Dermis microvascular lymphatic vessel endothelial cell (primary cell): ENCODE results near the gene ZC3H18. TPM values are rescaled to one million over a fixed set of nuclear protein-coding genes. Genes with fewer than 3 reads are reported as not detected.

Experiments
- DNase-seq, 2 donors: peaks; one replicate each; pipeline versions ENCODE4 v3.0.0 to v3.0.0-alpha.2; 2010; ENCODE audit warnings: low read depth in 2 of 2
- total RNA-seq: library from RNA; depleted of rRNA; stranded (reverse); fragments of >200 nt; gene quantifications from 2 replicates; pipeline ENCODE4 v1.2.1, GENCODE V29; 2014

Gene ZC3H18
- total RNA-seq, 1 donor from 2014 or later = 7.4 TPM

DNA sequence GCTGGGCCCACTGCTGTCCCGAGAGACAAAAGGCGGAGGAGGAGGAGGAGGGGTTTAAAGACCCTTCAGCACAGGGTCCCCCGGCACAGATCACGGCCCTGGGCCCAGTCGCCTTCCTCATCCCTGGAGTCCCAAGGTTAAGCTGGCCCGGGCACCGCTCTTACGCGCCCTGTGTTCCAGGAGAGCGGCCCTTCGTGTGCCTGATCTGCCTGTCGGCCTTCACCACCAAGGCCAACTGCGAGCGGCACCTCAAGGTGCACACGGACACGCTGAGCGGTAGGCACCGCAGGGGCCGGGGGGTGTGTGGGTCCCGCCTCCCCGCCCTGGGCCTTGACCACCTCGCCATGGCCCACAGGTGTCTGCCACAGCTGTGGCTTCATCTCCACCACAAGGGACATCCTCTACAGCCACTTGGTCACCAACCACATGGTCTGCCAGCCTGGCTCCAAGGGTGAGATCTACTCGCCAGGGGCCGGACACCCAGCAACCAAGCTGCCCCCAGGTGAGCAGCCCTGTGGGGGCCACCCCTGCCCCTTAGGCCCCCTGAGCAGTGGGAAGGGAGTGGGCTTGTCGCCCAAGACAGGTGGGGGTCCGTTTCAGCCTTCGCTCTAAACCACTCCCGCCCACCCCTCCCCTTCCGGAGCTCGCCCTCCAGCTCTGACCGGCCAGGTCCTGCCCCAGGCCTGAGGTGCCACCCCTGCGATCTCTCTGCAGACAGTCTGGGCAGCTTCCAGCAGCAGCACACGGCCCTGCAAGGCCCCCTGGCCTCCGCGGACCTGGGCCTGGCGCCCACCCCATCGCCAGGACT, 37.6 kb upstream of the ZC3H18 start:
- DNase-seq = no peak

- peak in 1 of 2 donors; percentile 29 for DNase-seq
These were observed 36.8 kb upstream of the ZC3H18 start for GRCh38 chr16:88533381-88533917.

- DNase-seq = peak; percentile 23 to 57
These were observed 36.1 kb upstream of the ZC3H18 start for GRCh38 chr16:88533932-88534637.

DNA sequence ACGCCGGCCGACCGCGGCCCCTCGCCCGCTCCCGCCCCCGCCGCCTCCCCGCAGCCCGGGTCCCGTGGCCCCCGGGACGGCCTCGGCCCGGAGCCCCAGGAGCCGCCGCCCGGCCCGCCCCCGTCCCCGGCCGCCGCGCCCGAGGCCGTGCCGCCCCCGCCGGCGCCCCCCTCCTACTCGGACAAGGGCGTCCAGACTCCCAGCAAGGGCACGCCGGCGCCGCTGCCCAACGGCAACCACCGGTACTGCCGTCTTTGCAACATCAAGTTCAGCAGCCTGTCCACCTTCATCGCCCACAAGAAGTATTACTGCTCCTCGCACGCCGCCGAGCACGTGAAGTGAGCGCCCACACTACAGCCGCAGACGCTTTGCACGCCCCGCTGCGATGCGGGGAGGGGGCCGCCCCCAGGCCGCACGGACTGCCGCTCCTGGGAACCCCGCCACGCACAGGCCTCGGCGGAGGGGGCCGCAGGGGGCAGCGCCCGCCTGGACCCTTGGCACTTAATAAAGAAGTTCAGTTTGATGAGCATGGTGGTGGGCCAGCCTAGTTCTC, 35.5 kb upstream of the ZC3H18 start:
- peak in 1 of 2 donors; percentile 41 for DNase-seq

GRCh38 chr16:88535191-88535856, 34.9 kb upstream of the ZC3H18 start:
- DNase-seq = no peak

DNA sequence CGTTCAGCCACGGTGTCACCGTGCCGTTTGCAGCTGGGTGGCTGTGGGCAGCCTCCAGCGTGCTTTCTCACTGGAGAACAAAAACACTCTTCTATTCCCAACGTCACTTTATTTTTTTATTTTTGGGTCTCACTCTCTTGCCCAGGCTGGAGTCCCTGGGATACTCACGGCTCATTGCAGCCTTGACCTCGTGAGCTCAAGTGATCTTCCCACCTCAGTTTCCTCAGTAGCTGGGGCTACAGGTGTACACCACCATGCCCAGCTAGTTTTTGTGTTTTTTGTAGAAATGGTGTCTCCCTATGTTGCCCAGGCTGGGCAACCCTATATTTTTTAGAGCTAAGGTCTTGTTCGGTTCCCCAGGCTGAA, 34.4 kb upstream of the ZC3H18 start:
- DNase-seq = no peak

DNA sequence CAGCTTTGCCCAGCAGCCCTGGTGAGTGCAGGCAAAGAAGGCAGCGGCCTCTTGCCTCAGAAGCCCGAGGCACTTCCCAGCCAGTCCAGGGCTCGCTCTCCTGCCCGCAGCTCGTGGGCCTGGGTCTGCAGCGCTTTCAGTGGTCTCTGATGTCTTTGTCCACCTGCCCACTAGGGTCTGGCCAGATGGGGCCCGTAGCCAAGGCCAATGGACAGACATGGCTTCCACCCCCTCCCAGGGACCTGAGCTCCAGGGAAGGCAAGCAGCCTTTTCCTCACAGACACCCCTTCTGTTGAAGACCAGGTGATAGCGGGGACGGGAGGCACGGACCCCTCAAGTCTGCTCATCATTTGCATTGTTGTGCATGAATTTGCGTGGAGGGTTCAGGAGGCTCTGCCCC, 33.7 kb upstream of the ZC3H18 start:
- DNase-seq = no peak

DNA sequence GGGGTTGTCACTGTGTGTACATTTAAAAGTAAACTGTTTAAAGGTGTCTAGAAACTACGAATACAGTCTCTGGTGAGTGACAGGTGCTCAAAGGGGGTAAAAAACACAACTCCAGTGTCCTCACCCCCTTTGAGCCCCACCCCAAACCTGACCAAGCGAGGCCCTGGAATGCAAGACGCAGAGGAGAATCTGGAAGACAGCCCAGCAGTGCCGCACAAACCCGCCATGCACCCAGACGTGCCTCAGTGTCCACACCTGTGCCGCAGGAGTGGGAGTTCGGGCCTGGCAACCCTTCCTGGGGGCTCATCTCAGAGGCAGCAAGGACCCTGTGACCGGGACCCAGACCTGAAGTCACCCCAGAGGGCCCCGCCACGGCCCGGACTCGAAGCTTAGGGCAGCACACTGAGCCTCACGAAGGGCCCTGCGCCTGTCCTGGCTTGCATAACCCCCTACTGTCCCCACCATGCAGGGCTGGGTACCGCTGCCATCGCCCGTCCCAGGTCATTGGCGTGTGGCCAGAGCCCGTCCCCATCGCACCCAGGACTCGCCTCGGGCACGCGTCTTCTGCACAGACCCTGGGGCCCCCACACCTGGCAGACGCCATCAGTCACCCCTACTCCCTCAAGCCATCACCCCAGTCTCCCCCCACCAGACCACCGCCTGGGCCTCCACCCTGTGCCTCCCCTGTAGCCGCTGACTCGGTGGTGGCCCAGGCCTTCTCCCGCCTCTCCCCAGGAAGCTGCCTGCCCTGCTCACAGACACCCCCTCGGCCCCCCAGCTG, 33.0 kb upstream of the ZC3H18 start:
- no peak for DNase-seq

DNA sequence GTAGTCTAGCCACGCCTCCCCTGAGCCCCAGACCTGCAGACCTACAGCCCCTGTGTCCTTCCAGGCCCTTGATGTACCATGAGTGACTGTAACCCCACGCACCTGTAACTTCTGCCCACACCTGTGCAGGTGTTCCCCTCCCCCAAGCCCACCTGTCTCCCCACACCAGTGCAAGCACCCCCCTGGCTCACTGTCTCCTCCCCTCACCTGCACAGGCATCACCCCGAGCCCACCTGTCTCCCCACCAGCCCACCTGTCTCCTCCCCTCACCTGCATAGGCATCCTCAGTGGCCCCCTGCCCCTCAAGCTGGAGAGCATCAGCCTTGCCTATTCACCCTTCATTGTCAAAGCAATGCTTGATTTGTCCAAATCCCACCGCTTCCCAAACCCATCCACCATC, 32.3 kb upstream of the ZC3H18 start:
- no peak for DNase-seq

DNA sequence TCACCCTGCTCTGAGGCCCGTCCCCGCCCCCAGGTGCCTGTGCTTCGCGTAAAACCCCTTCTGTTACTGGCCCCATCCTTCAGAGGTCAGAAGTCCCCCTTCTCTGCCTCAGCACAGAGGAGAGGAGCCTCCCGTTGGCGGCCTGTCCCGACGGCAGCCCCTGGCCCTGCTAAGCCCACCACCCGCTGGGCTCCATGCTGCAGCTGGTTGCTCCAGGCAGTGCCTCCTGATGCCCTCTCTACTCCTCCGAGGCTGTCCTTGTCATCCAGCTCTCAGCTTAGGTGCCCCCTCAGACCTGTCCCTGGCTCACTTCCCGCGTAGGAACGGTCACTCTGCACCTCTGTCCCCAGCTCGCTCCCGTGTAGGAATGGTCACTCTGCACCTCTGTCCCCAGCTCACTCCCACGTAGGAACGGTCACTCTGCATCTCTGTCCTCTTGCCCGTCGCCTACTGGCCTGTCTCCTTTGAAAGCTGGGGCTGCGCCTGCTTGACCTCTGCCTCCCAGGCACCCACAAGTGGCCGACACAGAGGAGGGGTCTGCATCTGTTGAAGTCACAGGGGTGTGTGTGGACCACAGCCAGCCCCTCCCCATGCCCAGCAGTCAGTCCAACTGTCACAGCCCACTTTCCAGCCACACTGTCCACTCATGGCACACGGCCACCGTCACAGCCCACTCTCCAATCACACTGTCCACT, 31.7 kb upstream of the ZC3H18 start:
- DNase-seq = no peak

DNA sequence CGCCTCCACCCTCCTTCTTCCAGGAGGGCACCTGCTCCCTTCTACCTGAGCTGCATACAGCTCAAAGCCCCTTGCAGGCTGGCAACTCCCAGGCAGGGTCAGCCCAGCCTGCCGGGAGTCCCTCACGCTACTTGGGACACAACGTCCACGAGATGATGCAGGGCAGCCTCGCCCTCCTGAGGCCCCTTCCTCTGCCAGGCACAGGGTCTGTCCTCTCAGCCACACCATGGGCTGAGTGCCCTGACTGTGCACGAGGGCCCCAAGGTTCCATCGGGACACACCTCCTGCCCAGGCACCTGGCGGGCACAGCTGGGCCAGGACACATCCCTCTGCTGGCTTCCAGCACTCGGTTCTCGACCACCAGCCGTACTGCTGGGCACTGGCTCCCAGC, 30.9 kb upstream of the ZC3H18 start:
- DNase-seq = no peak

- no peak for DNase-seq
These were observed 30.4 kb upstream of the ZC3H18 start for GRCh38 chr16:88539652-88540345.

- DNase-seq = no peak
These were observed 29.7 kb upstream of the ZC3H18 start for GRCh38 chr16:88540346-88540977.

DNA sequence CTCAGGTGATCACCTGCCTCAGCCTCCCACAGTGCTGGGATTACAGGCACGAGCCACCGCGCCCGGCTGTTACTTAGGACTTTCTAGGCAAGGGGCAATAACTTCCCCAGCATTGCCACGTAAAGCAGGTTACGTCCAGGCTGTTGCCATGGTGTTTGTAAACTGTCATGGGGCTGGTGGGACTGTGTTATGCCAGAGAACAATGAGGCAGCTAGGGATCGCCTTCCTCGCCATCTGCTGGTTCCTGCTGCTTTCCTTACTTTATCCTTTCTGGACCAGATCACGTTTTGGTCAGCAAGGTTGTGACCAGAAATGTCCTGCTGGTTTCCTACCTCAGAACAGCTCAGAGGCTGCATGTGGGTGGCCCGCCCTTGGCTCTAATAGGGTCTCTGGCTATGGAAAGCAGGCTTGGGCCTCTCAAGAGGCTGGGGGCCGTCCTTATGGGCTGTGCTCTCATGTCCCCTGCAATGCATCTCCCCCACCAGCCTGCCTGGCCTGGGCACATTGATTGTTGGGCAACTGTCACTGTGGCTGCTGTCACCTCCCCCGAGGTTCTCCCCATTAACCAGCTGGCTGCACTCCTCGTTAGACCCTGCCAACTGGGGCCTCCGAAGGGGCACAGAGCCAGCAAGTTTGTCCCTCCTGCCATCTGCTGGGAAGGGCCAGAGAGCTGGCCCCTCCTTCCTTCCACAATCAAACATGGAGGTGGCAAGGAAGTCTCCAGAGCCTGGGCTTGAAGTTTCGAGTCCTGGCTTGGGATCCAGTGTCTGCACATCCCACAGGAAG, 28.2 kb upstream of the ZC3H18 start:
- no peak for DNase-seq

DNA sequence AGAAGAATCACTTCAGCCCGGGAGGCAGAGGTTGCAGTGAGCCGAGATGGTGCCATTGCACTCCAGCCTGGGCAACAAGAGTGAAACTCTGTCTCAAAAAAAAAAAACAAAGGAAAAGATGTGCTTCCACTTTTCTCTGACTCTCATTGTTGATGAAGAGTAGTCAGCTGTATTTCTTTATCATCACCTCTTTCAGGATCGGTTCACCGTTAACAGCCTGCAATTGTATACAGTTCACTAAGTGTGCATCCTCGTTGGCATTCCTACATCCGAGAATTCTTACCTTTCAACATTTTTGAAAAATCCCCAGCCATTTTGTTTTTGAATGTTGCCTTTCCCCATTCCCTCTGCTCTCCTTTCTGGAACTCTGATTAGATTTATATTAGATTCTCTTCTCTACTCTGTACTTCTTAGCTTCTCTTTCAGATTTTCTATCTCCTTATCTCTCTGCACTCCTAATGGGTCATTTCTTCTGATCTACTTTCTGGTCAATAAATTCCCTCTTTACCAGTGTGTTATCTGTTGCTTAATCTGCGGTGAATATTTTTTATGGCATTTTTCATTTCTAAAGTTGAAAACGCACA, 26.9 kb upstream of the ZC3H18 start:
- DNase-seq = no peak

GRCh38 chr16:88545781-88546180, 24.4 kb upstream of the ZC3H18 start:
- DNase-seq = no peak

DNA sequence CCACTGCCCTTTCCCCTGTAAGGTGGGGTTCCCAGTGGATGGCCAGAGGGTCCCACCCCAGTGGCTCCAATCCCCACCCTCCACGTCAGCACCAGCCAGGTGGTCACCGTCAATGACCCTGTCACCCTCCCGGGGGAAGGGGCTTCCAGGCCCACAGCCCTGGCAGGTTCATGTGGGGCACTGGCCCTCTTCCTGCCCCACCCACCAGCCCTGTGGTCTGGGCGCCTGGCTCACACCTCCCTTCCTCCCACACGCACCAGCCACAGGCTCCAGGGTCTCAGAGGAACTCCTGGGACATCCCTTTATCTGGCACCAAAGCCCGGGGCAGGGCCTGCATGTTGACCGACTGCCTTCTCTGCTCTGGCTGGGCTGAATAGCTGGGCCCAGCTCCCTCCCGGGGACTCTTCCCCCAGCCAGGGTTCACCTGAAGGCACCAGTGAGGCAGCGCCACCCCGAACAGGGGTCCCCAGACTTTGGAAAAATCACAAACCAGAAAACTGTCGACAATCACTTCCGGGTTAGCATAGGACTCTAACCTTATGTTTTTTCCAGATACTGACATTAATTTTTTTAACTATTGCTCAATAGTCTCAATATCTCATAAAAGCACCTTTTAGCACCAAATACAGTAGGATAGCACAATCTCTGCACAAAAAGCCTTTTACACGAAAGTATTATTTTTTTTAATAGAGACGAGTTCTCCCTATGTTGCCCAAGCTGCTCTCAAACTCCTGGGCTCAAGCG, 21.9 kb upstream of the ZC3H18 start:
- DNase-seq = no peak

DNA sequence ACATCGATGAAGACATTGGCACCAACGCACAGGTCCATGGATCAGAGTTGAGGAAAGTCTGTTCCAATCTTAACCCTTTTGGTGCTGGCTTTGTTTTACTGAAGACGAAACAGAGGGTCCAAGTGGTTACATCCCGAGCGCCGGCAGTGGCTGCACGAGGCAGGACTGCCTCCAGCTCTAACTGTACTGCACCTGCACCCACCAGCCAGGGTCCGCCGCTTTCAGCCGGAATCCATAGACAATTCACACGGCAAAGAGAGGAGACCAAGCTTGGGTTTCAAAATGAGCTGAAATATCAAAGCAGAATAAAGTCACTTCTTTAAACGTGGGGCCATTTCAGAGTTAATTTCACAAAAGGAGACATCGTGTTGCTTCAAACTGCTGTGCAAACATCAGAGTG, 21.2 kb upstream of the ZC3H18 start:
- no peak for DNase-seq
